HG03175 (cell line): ENCODE data around the gene SRA1.
A peak's percentile ranks its signal among the peaks of the same experiment; 100 is the strongest.

Experiments
- ATAC-seq: cut with Tn5 transposase; IDR thresholded peaks from one replicate; pipeline ENCODE4 v1.9.1; 2021; ENCODE audit warnings: mild to moderate bottlenecking, moderate library complexity; ENCODE audit not compliant: unreplicated experiment

The SRA1 gene

DNA sequence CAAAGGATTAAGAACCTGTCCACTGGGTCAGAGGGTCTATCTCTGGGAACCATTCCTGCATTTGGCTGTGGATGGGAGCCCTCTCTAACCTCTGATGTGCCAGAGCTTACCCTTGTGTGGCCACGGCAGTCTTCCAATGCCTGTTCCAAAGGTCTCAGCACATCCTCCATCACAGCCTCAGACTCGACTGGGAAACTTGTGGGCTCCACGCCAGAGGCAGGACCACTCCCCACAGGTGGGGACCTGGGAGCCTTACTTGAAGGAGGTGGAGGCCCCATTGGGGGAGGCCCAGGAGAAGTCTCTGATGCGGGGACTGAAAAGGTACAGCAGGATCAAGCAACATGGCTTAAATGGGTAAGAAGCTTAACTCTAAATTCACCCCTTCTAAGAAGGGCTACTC is 5.4 kb downstream of the SRA1 start:
- no peak for ATAC-seq

- no peak for ATAC-seq
These were observed 6.9 kb downstream of the SRA1 start for GRCh38 chr5:140550147-140551079.

DNA sequence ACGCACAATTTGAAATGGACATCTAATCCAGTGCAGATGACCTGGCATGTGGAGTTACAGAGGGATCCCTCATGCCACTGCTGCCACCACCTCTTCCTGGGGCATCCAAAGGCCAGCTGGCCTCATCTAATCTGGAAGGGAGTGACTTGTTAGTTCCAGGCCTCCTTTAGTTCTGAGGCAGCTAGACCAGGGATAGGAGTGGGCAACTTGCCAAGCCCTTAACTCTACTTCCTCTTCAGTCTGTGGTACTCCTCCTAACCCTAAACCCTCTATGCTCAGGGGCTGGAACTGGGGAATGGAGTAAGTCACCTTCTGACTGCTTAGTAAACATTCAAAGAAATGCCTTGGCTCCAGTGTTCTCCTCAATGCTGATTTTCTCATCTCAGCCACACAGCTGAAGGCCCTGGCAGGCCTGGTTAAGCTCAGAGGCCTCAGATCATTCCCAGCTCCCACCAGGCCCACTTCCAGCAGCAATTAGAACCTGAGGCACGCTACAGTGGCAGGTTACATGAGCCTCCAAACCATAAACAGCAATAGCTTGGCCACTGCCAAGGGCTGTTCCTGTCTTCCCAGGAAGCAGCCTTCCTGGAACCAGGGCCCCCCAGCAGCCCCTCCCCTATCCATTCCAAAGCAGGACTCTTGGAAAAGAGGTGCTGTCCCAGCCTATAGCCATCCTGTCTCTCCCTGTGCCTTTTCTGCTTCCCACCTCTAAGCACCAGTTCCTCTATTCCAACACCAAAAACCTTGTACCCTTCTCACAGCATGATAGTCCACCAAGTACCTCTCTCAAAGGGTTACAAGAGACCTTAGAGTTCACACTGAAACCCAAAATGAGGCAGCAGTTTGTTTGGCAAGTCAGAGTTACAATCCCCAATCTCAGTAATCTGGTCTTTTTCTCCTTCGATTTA is 7.8 kb downstream of the SRA1 start:
- ATAC-seq: no peak

- no peak for ATAC-seq
These were observed 8.5 kb downstream of the SRA1 start for GRCh38 chr5:140548791-140549190.

- no peak for ATAC-seq
These were observed 9.0 kb downstream of the SRA1 start for GRCh38 chr5:140548300-140548688.

GRCh38 chr5:140547508-140548299 is 9.6 kb downstream of the SRA1 start, which contains the start of gene EIF4EBP3:
TSS of gene EIF4EBP3 (plus strand) at chr5:140547662. CDS start at chr5:140547738, 76 bp downstream.
- peak; percentile 99 for ATAC-seq

- peak; percentile 2 for ATAC-seq
These were observed 10.3 kb downstream of the SRA1 start for GRCh38 chr5:140546851-140547507.

GRCh38 chr5:140545606-140546005 is 11.7 kb downstream of the SRA1 start:
- no peak for ATAC-seq

DNA sequence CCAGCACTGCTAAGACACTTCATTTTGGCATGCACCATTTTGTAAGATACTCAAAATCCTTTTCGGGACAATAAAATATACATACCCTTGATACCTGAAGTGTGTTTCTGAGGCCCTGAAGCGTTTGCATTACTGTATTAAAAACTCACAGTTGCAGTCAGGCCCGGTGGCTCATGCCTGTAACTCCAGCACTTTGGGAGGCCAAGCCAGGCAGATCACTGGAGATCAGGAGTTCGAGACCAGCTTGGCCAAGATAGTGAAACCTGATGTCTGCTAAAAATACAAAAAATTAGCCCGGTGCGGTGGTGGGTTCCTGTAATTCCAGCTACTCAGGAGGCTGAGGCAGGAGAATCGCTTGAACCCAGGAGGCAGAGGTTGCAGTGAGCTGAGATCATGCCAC is 12.3 kb downstream of the SRA1 start:
- ATAC-seq: no peak

DNA sequence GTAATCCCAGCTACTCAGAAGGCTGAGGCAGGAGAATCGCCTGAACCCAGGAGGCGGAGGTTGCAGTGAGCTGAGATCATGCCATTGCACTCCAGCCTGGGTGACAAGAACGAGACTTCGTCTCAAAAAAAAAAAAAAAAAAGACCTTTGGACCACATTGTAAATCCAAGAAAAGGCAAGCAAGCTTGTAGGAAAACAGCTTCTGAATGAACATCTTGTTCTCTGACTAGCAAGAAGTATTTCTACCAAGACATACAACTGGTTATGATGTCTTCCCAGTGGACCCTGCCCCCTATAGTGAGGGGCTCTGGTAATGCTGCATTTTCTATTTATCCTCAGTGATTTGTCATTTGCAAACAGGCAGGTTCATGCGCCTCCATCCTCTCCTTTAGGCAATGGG is 14.3 kb downstream of the SRA1 start:
- ATAC-seq: no peak

- ATAC-seq: no peak
These were observed 17.0 kb downstream of the SRA1 start for GRCh38 chr5:140540227-140540626.

- ATAC-seq: no peak
These were observed 33.3 kb downstream of the SRA1 start for GRCh38 chr5:140524003-140524402.

DNA sequence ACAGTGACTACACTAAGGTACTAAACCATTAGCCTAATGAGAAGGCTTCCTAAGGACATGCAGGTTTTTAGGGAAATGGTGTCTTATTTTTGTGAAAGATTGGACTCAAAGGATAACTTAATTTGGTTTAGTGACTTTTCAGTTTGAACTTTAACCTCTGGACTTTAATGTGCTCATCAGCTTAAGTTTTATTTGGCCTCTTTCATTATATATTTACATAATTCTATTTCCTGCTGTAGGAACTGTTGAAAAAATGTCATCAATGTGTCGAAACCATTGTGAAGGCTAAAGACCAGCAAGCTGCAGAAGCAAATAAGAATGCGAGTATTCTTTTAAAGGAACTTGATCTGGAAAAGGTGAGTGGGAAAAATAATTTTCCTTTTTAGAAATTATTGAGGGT is 44.1 kb downstream of the SRA1 start:
- ATAC-seq: no peak

DNA sequence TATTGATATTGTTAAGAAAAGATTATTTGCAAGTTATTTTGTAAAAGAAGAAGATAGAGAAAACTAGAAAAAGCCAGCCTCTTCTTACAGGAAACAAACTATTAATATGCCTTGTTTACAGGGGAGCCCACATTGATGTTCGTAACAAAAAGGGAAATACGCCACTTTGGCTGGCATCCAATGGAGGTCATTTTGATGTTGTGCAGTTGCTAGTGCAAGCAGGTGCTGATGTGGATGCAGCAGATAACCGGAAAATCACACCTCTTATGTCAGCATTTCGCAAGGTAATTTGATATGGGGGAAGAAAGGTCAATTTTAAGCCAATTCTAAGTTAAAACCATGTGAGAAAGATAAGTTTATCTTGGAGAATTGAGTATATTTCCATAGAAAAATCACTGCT is 47.4 kb downstream of the SRA1 start:
- no peak for ATAC-seq

GRCh38 chr5:140502834-140503233 is 54.4 kb downstream of the SRA1 start:
- no peak for ATAC-seq
